Measurements from ENCODE around the gene ZBTB1.

ZBTB1 gene

DNA sequence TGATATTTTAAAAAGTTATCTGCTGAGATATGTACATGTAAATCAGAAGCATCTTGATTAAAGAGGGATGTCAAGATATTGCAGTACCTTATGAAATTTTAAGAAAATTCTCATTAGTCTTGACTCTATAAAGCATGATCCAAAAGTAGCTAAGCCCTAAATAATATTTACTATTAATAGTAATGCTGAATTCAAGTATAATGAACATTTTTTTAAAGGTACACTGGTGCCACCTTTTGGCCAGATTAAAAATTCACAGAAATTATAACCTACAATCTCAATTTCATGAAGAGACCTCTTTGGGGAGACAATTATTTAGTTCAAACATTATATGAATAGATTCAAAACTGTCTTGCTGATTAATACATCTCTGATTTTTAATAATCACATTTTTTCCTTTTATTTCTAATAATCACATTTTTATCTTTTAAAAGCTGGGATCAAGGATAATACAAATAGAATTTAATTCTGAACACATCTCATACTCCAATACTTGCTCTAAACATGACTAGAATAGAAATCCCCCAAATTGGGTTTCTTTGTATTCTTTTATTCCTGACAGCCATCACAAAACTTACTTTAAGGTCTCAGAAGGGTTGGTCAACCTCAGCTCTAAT, 25.8 kb upstream of the ZBTB1 start:
- Histone ChIP-seq H3K27me3 (ENCODE audit: insufficient read depth, low read depth, severe bottlenecking) (no peaks in the 10 kb centered on the region), H3K36me3 (no peaks in the 10 kb centered on the region), H3K9me3 (ENCODE audit: severe bottlenecking) (no peaks in the 10 kb centered on the region), H3K4me3 (ENCODE audit: low read depth, low read length) (no peak overlapping the region), H3K27ac (no peak overlapping the region)
- TF ChIP-seq, protein P1, sequence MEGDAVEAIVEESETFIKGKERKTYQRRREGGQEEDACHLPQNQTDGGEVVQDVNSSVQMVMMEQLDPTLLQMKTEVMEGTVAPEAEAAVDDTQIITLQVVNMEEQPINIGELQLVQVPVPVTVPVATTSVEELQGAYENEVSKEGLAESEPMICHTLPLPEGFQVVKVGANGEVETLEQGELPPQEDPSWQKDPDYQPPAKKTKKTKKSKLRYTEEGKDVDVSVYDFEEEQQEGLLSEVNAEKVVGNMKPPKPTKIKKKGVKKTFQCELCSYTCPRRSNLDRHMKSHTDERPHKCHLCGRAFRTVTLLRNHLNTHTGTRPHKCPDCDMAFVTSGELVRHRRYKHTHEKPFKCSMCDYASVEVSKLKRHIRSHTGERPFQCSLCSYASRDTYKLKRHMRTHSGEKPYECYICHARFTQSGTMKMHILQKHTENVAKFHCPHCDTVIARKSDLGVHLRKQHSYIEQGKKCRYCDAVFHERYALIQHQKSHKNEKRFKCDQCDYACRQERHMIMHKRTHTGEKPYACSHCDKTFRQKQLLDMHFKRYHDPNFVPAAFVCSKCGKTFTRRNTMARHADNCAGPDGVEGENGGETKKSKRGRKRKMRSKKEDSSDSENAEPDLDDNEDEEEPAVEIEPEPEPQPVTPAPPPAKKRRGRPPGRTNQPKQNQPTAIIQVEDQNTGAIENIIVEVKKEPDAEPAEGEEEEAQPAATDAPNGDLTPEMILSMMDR (IDR thresholded peaks at IDR 0.05; ENCODE audit: low read depth, low read length) = no peak
- DNase-seq = no peak

DNA sequence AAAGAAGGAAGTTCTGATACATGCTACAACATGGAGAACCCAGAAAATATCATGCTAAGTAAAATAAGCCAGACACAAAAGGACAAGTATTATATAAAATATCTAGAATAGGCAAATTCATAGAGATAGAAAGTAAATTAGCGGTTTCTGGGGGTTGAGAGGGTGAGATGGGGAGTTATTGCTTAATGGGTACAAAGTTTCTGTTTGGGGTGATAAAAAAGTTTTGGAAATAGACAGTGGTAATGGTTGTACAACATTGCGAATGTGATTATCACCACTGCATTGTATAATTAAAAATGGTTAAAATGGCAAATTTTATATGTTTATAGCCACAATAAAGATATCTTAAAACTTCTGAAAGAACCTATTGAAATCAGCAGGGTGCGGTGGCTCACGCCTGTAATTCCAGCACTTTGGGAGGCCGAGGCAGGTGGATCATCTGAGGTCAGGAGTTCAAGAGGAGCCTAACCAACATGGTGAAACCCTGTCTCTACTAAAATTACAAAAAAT, 15.9 kb upstream of the ZBTB1 start:
- H3K27ac ChIP-seq = no peak overlapping the region
- no peak for DNase-seq
- H3K4me3 ChIP-seq (ENCODE audit: low read depth, low read length) = no peak overlapping the region
- TF ChIP-seq, protein P1 (IDR thresholded peaks at IDR 0.05; ENCODE audit: low read depth, low read length) = no peak
- H3K27me3 ChIP-seq (ENCODE audit: insufficient read depth, low read depth, severe bottlenecking) = no peaks in the 10 kb centered on the region
- H3K9me3 ChIP-seq (ENCODE audit: severe bottlenecking) = no peaks in the 10 kb centered on the region
- peaks cover 23% of the 10 kb centered on the region for H3K36me3 ChIP-seq

GRCh38 chr14:64491637-64492036, 12.9 kb upstream of the ZBTB1 start:
- Histone ChIP-seq H3K27me3 (ENCODE audit: insufficient read depth, low read depth, severe bottlenecking) (no peaks in the 10 kb centered on the region), H3K27ac (no peak overlapping the region), H3K9me3 (ENCODE audit: severe bottlenecking) (no peaks in the 10 kb centered on the region), H3K4me3 (ENCODE audit: low read depth, low read length) (no peak overlapping the region), H3K36me3 (peaks cover 23% of the 10 kb centered on the region)
- DNase-seq = no peak
- TF ChIP-seq, protein P1 (IDR thresholded peaks at IDR 0.05; ENCODE audit: low read depth, low read length) = no peak

- H3K27me3 ChIP-seq (ENCODE audit: insufficient read depth, low read depth, severe bottlenecking) = no peaks in the 10 kb centered on the region
Observed at GRCh38 chr14:64493455-64493854, 11.1 kb upstream of the ZBTB1 start.

GRCh38 chr14:64495252-64495651, 9.3 kb upstream of the ZBTB1 start:
- no peaks in the 10 kb centered on the region for H3K9me3 ChIP-seq (ENCODE audit: severe bottlenecking)
- TF ChIP-seq, protein P1 (IDR thresholded peaks at IDR 0.05; ENCODE audit: low read depth, low read length) = no peak
- DNase-seq = no peak
- H3K27ac ChIP-seq = no peak overlapping the region
- H3K27me3 ChIP-seq (ENCODE audit: insufficient read depth, low read depth, severe bottlenecking) = no peaks in the 10 kb centered on the region
- H3K36me3 ChIP-seq = peaks cover 8% of the 10 kb centered on the region
- H3K4me3 ChIP-seq (ENCODE audit: low read depth, low read length) = no peak overlapping the region

More at GRCh38 chr14:64493455-64493854, 11.1 kb upstream of the ZBTB1 start:
- Histone ChIP-seq H3K27ac (no peak overlapping the region), H3K36me3 (peaks cover 16% of the 10 kb centered on the region), H3K4me3 (ENCODE audit: low read depth, low read length) (no peak overlapping the region), H3K9me3 (ENCODE audit: severe bottlenecking) (no peaks in the 10 kb centered on the region)
- DNase-seq = no peak
- TF ChIP-seq, protein P1 (IDR thresholded peaks at IDR 0.05; ENCODE audit: low read depth, low read length) = no peak

DNA sequence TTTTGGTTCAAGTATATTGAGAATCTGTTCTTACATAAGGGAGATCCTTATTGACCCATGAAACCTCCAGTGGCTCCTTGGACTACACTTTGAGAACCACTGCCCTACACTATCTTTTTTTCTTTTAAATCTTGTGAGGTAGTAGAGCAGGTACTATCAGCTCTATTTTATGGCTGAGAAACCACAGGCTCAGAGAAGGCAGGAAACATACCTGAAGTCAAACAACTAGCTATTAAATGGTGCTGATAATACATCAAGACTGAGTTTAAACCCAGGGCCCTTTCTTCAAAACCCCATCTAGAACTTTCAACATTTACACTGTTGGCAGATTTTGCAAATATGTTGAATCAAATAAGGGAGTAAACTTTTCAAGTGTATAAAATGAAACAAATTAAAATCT, 7.8 kb upstream of the ZBTB1 start:
- Histone ChIP-seq H3K9me3 (ENCODE audit: severe bottlenecking) (no peaks in the 10 kb centered on the region), H3K36me3 (peaks cover 5% of the 10 kb centered on the region), H3K4me3 (ENCODE audit: low read depth, low read length) (no peak overlapping the region), H3K27ac (no peak overlapping the region), H3K27me3 (ENCODE audit: insufficient read depth, low read depth, severe bottlenecking) (no peaks in the 10 kb centered on the region)
- no peak for DNase-seq
- TF ChIP-seq, protein P1 (IDR thresholded peaks at IDR 0.05; ENCODE audit: low read depth, low read length) = no peak

All from WERI-Rb-1 (cell line).